Measurements from ENCODE around the gene EYS. TPM values are rescaled to one million over a fixed set of nuclear protein-coding genes. Genes with fewer than 3 reads are reported as not detected.
A peak's percentile ranks its signal among the peaks of the same experiment; 100 is the strongest.
"Not testable (repeated sequence)": the region's sequence is repeated elsewhere in the genome, so short reads cannot be mapped to it uniquely, and the experiment has no call there.

Gene EYS
- total and polyA plus RNA-seq, 2 experiments from 2014 or later, result 0.04 TPM; not detected in 1

GRCh38 chr6:63899550-63899949 is 1807.5 kb downstream of the EYS start:
- H3K9ac ChIP-seq, result no peak overlapping the region

GRCh38 chr6:63897952-63898351 is 1809.1 kb downstream of the EYS start:
- in situ Hi-C loops (cut with MboI), result no loop called here
- peak; percentile 64 for DNase-seq
- WGBS, 2 experiments (ENCODE audit: low coverage in 1 of 2, low lambda C conversion rate in 2 of 2, missing lambda C conversion rate in 2 of 2), result 19 to 23% methylated on average over 10 of the region's 10 CpGs

More at GRCh38 chr6:63899550-63899949, 1807.5 kb downstream of the EYS start:
- Histone ChIP-seq H2AFZ (no peak overlapping the region), H3K4me3 (no peak overlapping the region), H3K27me3 (replicated peaks; ENCODE audit: insufficient read depth) (no peaks in the 10 kb centered on the region), H4K20me1 (ENCODE audit: insufficient read depth) (no peaks in the 10 kb centered on the region), H3K4me1 (ENCODE audit: insufficient read depth) (peaks cover 40% of the 10 kb centered on the region), H3K36me3 (ENCODE audit: low read depth) (no peaks in the 10 kb centered on the region), H3K79me2 (ENCODE audit: insufficient read depth) (no peaks in the 10 kb centered on the region), H3K27ac (no peak overlapping the region), H3K9me3 (ENCODE audit: low read depth) (no peaks in the 10 kb centered on the region), H3F3A (ENCODE audit: insufficient read depth) (peaks cover 37% of the 10 kb centered on the region), H3K4me2 (ENCODE audit: unreplicated experiment) (peak overlapping the region; percentile 50), H3K9me2 (ENCODE audit: insufficient read depth) (no peaks in the 10 kb centered on the region; the same call in 1 of the 2 replicates)
- in situ Hi-C loops (cut with MboI), result no loop called here
- DNase-seq, result peak; percentile 83
- TF ChIP-seq EZH2phosphoT487 (IDR thresholded peaks at IDR 0.05; ENCODE audit: insufficient read depth, low read depth) (no peak), EZH2 (IDR thresholded peaks at IDR 0.05; ENCODE audit: insufficient read depth, poor library complexity, severe bottlenecking) (no peak)

GRCh38 chr6:63897459-63897858 is 1809.6 kb downstream of the EYS start:
- Histone ChIP-seq H3K9me2 (ENCODE audit: insufficient read depth) (no peaks in the 10 kb centered on the region; the same call in 1 of the 2 replicates), H3K4me1 (ENCODE audit: insufficient read depth) (peaks cover 29% of the 10 kb centered on the region), H4K20me1 (ENCODE audit: insufficient read depth) (no peaks in the 10 kb centered on the region), H2AFZ (no peak overlapping the region), H3K79me2 (ENCODE audit: insufficient read depth) (no peaks in the 10 kb centered on the region), H3K9me3 (ENCODE audit: low read depth) (no peaks in the 10 kb centered on the region), H3K9ac (no peak overlapping the region), H3K4me3 (no peak overlapping the region), H3K36me3 (ENCODE audit: low read depth) (no peaks in the 10 kb centered on the region), H3K27ac (peak overlapping the region; percentile 64), H3K4me2 (ENCODE audit: unreplicated experiment) (peak overlapping the region; percentile 36), H3K27me3 (replicated peaks; ENCODE audit: insufficient read depth) (no peaks in the 10 kb centered on the region), H3F3A (ENCODE audit: insufficient read depth) (peaks cover 19% of the 10 kb centered on the region)
- no peak for TF ChIP-seq EZH2 (IDR thresholded peaks at IDR 0.05; ENCODE audit: insufficient read depth, poor library complexity, severe bottlenecking)
- TF ChIP-seq EZH2phosphoT487 (IDR thresholded peaks at IDR 0.05; ENCODE audit: insufficient read depth, low read depth), result peak; percentile 81; the same call in 1 of the 2 replicates
- WGBS, 2 experiments (ENCODE audit: low coverage in 1 of 2, low lambda C conversion rate in 2 of 2, missing lambda C conversion rate in 2 of 2), result 5 to 10% methylated on average over 3 of the region's 3 CpGs
- DNase-seq, result peak; percentile 76
- in situ Hi-C loops (cut with MboI), result no loop called here

More at GRCh38 chr6:63897952-63898351, 1809.1 kb downstream of the EYS start:
- Histone ChIP-seq H3K79me2 (ENCODE audit: insufficient read depth) (no peaks in the 10 kb centered on the region), H3K4me1 (ENCODE audit: insufficient read depth) (peaks cover 29% of the 10 kb centered on the region), H3K27ac (peak overlapping the region; percentile 64), H3F3A (ENCODE audit: insufficient read depth) (peaks cover 23% of the 10 kb centered on the region), H2AFZ (no peak overlapping the region), H3K9me3 (ENCODE audit: low read depth) (no peaks in the 10 kb centered on the region), H3K27me3 (replicated peaks; ENCODE audit: insufficient read depth) (no peaks in the 10 kb centered on the region), H4K20me1 (ENCODE audit: insufficient read depth) (no peaks in the 10 kb centered on the region), H3K4me2 (ENCODE audit: unreplicated experiment) (peak overlapping the region; percentile 36), H3K4me3 (no peak overlapping the region), H3K36me3 (ENCODE audit: low read depth) (no peaks in the 10 kb centered on the region), H3K9me2 (ENCODE audit: insufficient read depth) (no peaks in the 10 kb centered on the region; the same call in 1 of the 2 replicates), H3K9ac (no peak overlapping the region)
- TF ChIP-seq EZH2 (IDR thresholded peaks at IDR 0.05; ENCODE audit: insufficient read depth, poor library complexity, severe bottlenecking) (no peak), EZH2phosphoT487 (IDR thresholded peaks at IDR 0.05; ENCODE audit: insufficient read depth, low read depth) (no peak)

- Histone ChIP-seq H3K4me1 (ENCODE audit: insufficient read depth) (no peaks in the 10 kb centered on the region), H3K9me2 (ENCODE audit: insufficient read depth) (no peaks in the 10 kb centered on the region), H3K36me3 (ENCODE audit: low read depth) (no peaks in the 10 kb centered on the region), H3K27me3 (replicated peaks; ENCODE audit: insufficient read depth) (peaks cover 29% of the 10 kb centered on the region), H3K4me2 (ENCODE audit: unreplicated experiment) (no peak overlapping the region), H4K20me1 (ENCODE audit: insufficient read depth) (no peaks in the 10 kb centered on the region), H2AFZ (no peak overlapping the region), H3F3A (ENCODE audit: insufficient read depth) (no peaks in the 10 kb centered on the region), H3K9me3 (ENCODE audit: low read depth) (no peaks in the 10 kb centered on the region), H3K4me3 (no peak overlapping the region), H3K79me2 (ENCODE audit: insufficient read depth) (no peaks in the 10 kb centered on the region), H3K27ac (no peak overlapping the region), H3K9ac (no peak overlapping the region)
- no peak for DNase-seq
- in situ Hi-C loops (cut with MboI), result no loop called here
- 54 to 56% methylated on average over 5 of the region's 5 CpGs for WGBS, 2 experiments (ENCODE audit: low coverage in 1 of 2, low lambda C conversion rate in 2 of 2, missing lambda C conversion rate in 2 of 2)
- TF ChIP-seq EZH2phosphoT487 (IDR thresholded peaks at IDR 0.05; ENCODE audit: insufficient read depth, low read depth) (no peak), EZH2 (IDR thresholded peaks at IDR 0.05; ENCODE audit: insufficient read depth, poor library complexity, severe bottlenecking) (no peak)
These were observed 1818.6 kb downstream of the EYS start for GRCh38 chr6:63888416-63888815.

- H3K9ac ChIP-seq; H3F3A ChIP-seq (ENCODE audit: insufficient read depth); H3K36me3 ChIP-seq (ENCODE audit: low read depth); DNase-seq; H3K4me3 ChIP-seq; H3K79me2 ChIP-seq (ENCODE audit: insufficient read depth); H4K20me1 ChIP-seq (ENCODE audit: insufficient read depth); H3K9me2 ChIP-seq (ENCODE audit: insufficient read depth); H3K27ac ChIP-seq; H3K4me1 ChIP-seq (ENCODE audit: insufficient read depth); H3K9me3 ChIP-seq (ENCODE audit: low read depth); H3K4me2 ChIP-seq (ENCODE audit: unreplicated experiment); H2AFZ ChIP-seq; in situ Hi-C loops (cut with MboI): not testable (repeated sequence)
- 38 to 60% methylated on average over 1 of the region's 1 CpG for WGBS, 2 experiments (ENCODE audit: low coverage in 1 of 2, low lambda C conversion rate in 2 of 2, missing lambda C conversion rate in 2 of 2)
- peaks cover 29% of the 10 kb centered on the region for H3K27me3 ChIP-seq (replicated peaks; ENCODE audit: insufficient read depth)
These were observed 1819.2 kb downstream of the EYS start for GRCh38 chr6:63887804-63888203.

Data from GM23248 (cell line).